HEK293T (cell line): Measurements from ENCODE around the gene CHRNA3.

ENCODE experiments used
- CTCF ChIA-PET: fragments of 350-600 bp; formaldehyde crosslinking; extraction: SDS; loops from one replicate; lab custom pipeline; 2021; ENCODE audit warnings: antibody characterized with exemption, inconsistent platforms; lab: Yijun Ruan, JAX
- POLR2A ChIA-PET: fragments of 350-600 bp; formaldehyde crosslinking; extraction: SDS; loops from one replicate; lab custom pipeline; 2020; ENCODE audit warnings: antibody characterized with exemption, inconsistent platforms; lab: Yijun Ruan, JAX
- DNase-seq: peaks from one replicate; pipeline ENCODE4 v3.0.0; 2012; ENCODE audit warnings: mixed read lengths; ENCODE audit errors: extremely low spot score
- ARNT ChIP-seq: fragments of 450-650 bp; IDR thresholded peaks from 2 replicates; pipeline ENCODE4 v1.6.1; 2017; ENCODE audit warnings: mild to moderate bottlenecking
- BHLHE40 ChIP-seq: fragments of 450-650 bp; IDR thresholded peaks from 2 replicates; pipeline ENCODE4 v1.6.1; 2016; ENCODE audit warnings: mild to moderate bottlenecking, moderate library complexity, borderline replicate concordance
- CTBP1 ChIP-seq: fragments of 450-650 bp; IDR thresholded peaks from 2 replicates; pipeline ENCODE4 v1.6.1; 2016; ENCODE audit warnings: borderline replicate concordance
- ELF4 ChIP-seq: fragments of 450-650 bp; IDR thresholded peaks from 2 replicates; pipeline ENCODE4 v1.6.1; 2017; ENCODE audit warnings: antibody characterized with exemption
- FOXA1 ChIP-seq: fragments of 450-650 bp; IDR thresholded peaks from 2 replicates; pipeline ENCODE4 v1.6.1; 2016; ENCODE audit warnings: mild to moderate bottlenecking
- FOXK2 ChIP-seq: fragments of 450-650 bp; IDR thresholded peaks from 2 replicates; pipeline ENCODE4 v1.6.1; 2016; ENCODE audit warnings: mild to moderate bottlenecking
- FOXM1 ChIP-seq: fragments of 450-650 bp; IDR thresholded peaks from 2 replicates; pipeline ENCODE4 v1.6.1; 2017; ENCODE audit warnings: mild to moderate bottlenecking, borderline replicate concordance
- HDGF ChIP-seq: fragments of 450-650 bp; IDR thresholded peaks from 2 replicates; pipeline ENCODE4 v1.6.1; 2017; ENCODE audit warnings: antibody characterized with exemption, borderline replicate concordance
- L3MBTL2 ChIP-seq: fragments of 450-650 bp; conservative IDR thresholded peaks from 2 replicates; pipeline ENCODE4 v1.6.1; 2016; ENCODE audit warnings: mild to moderate bottlenecking
- LEF1 ChIP-seq: fragments of 450-650 bp; IDR thresholded peaks from 2 replicates; pipeline ENCODE4 v1.6.1; 2017; ENCODE audit warnings: mild to moderate bottlenecking, borderline replicate concordance
- NFRKB ChIP-seq: fragments of 450-650 bp; IDR thresholded peaks from 2 replicates; pipeline ENCODE4 v1.6.1; 2016; ENCODE audit warnings: mild to moderate bottlenecking, moderate library complexity
- PKNOX1 ChIP-seq: fragments of 450-650 bp; IDR thresholded peaks from 2 replicates; pipeline ENCODE4 v1.6.1; 2016
- SP1 ChIP-seq: fragments of 450-650 bp; IDR thresholded peaks from 2 replicates; pipeline ENCODE4 v1.6.1; 2017
- SUZ12 ChIP-seq: fragments of 450-650 bp; IDR thresholded peaks from 2 replicates; pipeline ENCODE4 v1.6.1; 2016; ENCODE audit warnings: mild to moderate bottlenecking
- TARDBP ChIP-seq: fragments of 450-650 bp; IDR thresholded peaks from 2 replicates; pipeline ENCODE4 v1.6.1; 2016
- ZNF384 ChIP-seq: fragments of 450-650 bp; IDR thresholded peaks from 2 replicates; pipeline ENCODE4 v1.6.1; 2016

CHRNA3 gene

DNA sequence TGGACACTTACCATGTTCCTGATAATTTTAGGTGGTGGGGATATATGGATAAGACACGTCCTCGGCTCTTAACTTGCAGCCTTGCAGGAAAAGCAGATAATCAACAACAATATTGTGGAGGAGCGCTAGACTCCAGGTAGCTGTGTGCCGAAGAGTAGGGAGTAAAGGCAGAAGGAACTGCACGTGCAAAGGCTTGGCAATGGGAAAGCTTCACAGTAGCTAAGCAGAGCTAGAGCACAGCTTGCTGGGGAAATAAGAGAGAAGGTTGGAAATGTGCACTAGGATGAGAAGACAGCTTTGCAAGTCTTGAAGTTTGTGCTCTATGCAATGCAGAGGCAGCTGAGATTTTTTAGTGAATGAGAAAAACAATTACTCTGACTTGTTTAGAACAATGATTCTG, 68.2 kb downstream of the CHRNA3 start:
- no peak for DNase-seq
- TF ChIP-seq NFRKB (no peak), SP1 (no peak), PKNOX1 (no peak), ZNF384 (no peak), FOXK2 (no peak), ARNT (no peak), ELF4 (0 out of 2 replicates have a peak, but pooled peaks have one; percentile 19), LEF1 (no peak)
- ChIA-PET POLR2A (interaction anchor here (5.6 to 6.6 kb wide), 2 partner anchors 12 to 13 kb away, joined by 53 to 58 read pairs; partner anchors contain the start of genes CHRNA5 and PSMA4), CTCF (interaction anchor here (0.6 kb wide), 1 partner anchor 102 kb away, joined by 3 read pairs; no protein-coding TSS in a partner anchor)

DNA sequence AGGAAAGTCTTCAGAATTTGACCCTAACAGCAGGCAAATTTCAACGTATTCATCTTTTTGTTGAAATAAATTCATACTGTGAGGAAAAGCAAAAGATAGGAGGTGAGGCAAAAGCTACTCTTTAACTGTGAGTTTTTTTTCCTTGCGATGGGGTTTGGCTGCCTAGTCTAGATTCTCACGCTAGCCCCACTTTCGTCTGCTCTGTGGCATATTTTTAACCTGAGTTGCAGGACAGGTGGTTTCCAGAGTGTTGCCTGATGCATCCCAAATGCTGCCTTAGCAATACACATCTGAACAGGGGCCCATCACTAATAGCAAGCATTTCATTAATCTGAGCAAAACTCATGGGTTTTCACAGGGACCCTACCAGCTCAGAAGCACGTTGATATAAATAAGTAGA, 68.9 kb downstream of the CHRNA3 start:
- ChIA-PET POLR2A (interaction anchor here (0.6 to 6.6 kb wide), 3 partner anchors 11 to 17 kb away, joined by 3 to 58 read pairs (median 53); partner anchors contain the start of genes CHRNA5 and PSMA4), CTCF (no interaction called here)
- TF ChIP-seq ELF4, result no peak
- TF ChIP-seq NFRKB, result no peak
- TF ChIP-seq FOXK2, result no peak
- no peak for TF ChIP-seq FOXA1
- no peak for TF ChIP-seq BHLHE40
- TF ChIP-seq LEF1, result no peak
- TF ChIP-seq PKNOX1, result no peak
- TF ChIP-seq SP1, result no peak
- TF ChIP-seq FOXM1, result no peak
- no peak for TF ChIP-seq CTBP1
- no peak for TF ChIP-seq ARNT
- TF ChIP-seq ZNF384, result no peak
- no peak for TF ChIP-seq L3MBTL2
- no peak for TF ChIP-seq SUZ12
- no peak for TF ChIP-seq HDGF
- no peak for TF ChIP-seq TARDBP
- DNase-seq, result no peak

DNA sequence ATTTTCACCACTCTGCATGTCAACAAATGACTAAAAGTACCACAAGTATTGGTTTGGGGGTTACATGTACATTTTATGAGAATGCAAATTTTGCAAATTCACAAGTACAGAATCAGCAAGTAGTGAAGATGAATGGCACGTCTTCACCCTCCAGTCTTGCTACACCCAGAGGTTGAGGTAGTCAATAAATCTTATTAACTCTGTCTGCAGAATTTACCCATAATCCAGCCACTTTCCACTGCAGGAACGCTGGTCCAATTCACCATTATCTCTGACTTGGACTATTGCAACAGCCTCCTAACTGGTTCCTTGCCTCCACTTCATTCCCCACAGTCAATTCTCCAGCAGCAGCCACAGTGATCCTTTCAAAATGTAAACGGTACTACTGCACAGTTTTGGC, 70.0 kb downstream of the CHRNA3 start:
- TF ChIP-seq LEF1 (no peak), SUZ12 (no peak), FOXK2 (no peak), ELF4 (no peak), SP1 (no peak), L3MBTL2 (no peak), BHLHE40 (no peak), TARDBP (no peak), FOXA1 (no peak)
- ChIA-PET CTCF (no interaction called here), POLR2A (interaction anchor here (1.6 to 6.6 kb wide), 3 partner anchors 10 to 18 kb away, joined by 5 to 58 read pairs (median 53); partner anchors contain the start of genes CHRNA5 and PSMA4)
- no peak for DNase-seq

DNA sequence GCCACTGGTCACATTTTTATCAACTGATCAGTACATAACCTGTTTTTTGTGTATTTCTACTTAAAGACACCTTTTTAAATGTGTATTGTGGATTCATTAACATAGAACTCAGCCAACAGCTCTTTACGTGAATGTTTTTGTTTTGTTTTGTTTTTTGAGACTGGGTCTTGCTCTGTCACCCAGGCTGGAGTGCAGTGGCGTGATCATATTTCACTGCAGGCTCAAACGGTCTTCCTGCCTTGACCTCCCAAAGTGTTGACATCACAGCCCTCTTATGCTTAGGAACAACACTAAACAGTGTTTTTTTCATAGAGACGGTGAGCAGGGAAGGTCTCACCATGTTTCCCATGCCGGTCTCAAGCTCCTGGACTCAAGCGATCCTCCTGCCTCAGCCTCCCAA, 70.6 kb downstream of the CHRNA3 start:
- ChIA-PET POLR2A (interaction anchor here (1.1 to 6.6 kb wide), 5 partner anchors 10 to 112 kb away, joined by 3 to 58 read pairs (median 5); partner anchors contain the start of genes CHRNA5, IREB2 and PSMA4), CTCF (no interaction called here)
- TF ChIP-seq TARDBP (no peak), NFRKB (no peak), ELF4 (no peak), ARNT (no peak), FOXM1 (no peak)
- no peak for DNase-seq
